ENCODE measurements around the gene SYCE1L. TPM values are rescaled to one million over a fixed set of nuclear protein-coding genes. Genes with fewer than 3 reads are reported as not detected.

Gene SYCE1L
- polyA plus RNA-seq, 1 donor (not counting 4 experiments of a cell fraction or from before 2014, with no cell fraction given) = 0.21 TPM

DNA sequence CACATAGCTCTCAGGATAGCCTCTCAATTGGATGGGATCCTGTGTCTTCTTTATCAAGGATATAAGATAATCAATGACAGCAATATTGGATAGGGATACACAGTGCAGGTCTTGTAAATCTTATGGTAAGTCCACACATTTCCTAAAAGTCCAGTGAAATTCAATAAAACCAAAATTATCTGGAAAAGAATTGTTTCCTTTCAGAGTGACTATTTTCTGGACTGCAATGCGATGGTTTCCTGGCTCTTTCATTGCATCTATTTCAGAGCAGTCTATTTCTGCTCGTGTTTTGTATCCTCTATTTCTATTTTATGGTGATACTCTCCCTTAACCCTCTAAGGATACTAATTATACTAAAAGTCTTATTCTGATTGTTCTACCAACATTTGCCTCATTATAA lies 32.5 kb upstream of the SYCE1L start:
- no peak overlapping the region for H3K4me2 ChIP-seq (ENCODE audit: control insufficient read depth, extremely low read depth, insufficient read depth, low read depth, low read length)
- H2AFZ ChIP-seq (ENCODE audit: control insufficient read depth, low read length) = no peak overlapping the region
- no peak for FAIRE-seq
- H3K9ac ChIP-seq (ENCODE audit: control insufficient read depth, extremely low read depth, insufficient read depth, low read length) = no peak overlapping the region
- dilution Hi-C loops (cut with MboI; ENCODE audit: extremely low pct_ligation_motif_present, low sequenced_read_pairs) = loop anchor here (25.0 kb wide), 1 partner anchor 1379 kb away; no protein-coding TSS in a partner anchor
- no peak for DNase-seq (ENCODE audit: low read depth, low spot score)
- no peaks in the 10 kb centered on the region for H4K20me1 ChIP-seq (ENCODE audit: control insufficient read depth, extremely low read depth, insufficient read depth, low read length)
- H3K36me3 ChIP-seq (ENCODE audit: control insufficient read depth in 2 of 2, extremely low read depth in 1 of 2, insufficient read depth in 2 of 2, low read length in 2 of 2) = no peaks in the 10 kb centered on the region
- no peak for TF ChIP-seq EZH2 (IDR thresholded peaks at IDR 0.05; ENCODE audit: low read length)
- no peak for TF ChIP-seq CTCF (optimal IDR thresholded peaks at IDR 0.05 in 1 of 3, IDR thresholded peaks at IDR 0.05 in 1 of 3, conservative IDR thresholded peaks at IDR 0.05 in 1 of 3; ENCODE audit: extremely low read depth in 1 of 3, insufficient read depth in 2 of 3, low read length in 3 of 3)
- no peaks in the 10 kb centered on the region for H3K9me3 ChIP-seq (ENCODE audit: control insufficient read depth, low read depth, low read length)
- no peaks in the 10 kb centered on the region for H3K79me2 ChIP-seq (ENCODE audit: control insufficient read depth, insufficient read depth, low read length)
- H3K9me1 ChIP-seq (ENCODE audit: control insufficient read depth, extremely low read depth, insufficient read depth, low read length) = no peaks in the 10 kb centered on the region
- no peak overlapping the region for H3K27ac ChIP-seq (ENCODE audit: control insufficient read depth, insufficient read depth, low read length)
- no peaks in the 10 kb centered on the region for H3K4me1 ChIP-seq (ENCODE audit: control insufficient read depth, extremely low read depth, insufficient read depth, low read length)
- H3K4me3 ChIP-seq (ENCODE audit: control insufficient read depth in 2 of 3, extremely low read depth in 1 of 3, insufficient read depth in 2 of 3, low read depth in 1 of 3, low read length in 3 of 3) = no peak overlapping the region
- no peaks in the 10 kb centered on the region for H3K27me3 ChIP-seq (ENCODE audit: control insufficient read depth, extremely low read depth, insufficient read depth, low read length)

- dilution Hi-C loops (cut with MboI; ENCODE audit: extremely low pct_ligation_motif_present, low sequenced_read_pairs) = loop anchor here (25.0 kb wide), 1 partner anchor 1382 kb away; no protein-coding TSS in a partner anchor
Measured at GRCh38 chr16:77168901-77169300, 30.3 kb upstream of the SYCE1L start.

More at GRCh38 chr16:77168901-77169300, 30.3 kb upstream of the SYCE1L start:
- no peak overlapping the region for H3K9ac ChIP-seq (ENCODE audit: control insufficient read depth, extremely low read depth, insufficient read depth, low read length)
- H3K79me2 ChIP-seq (ENCODE audit: control insufficient read depth, insufficient read depth, low read length) = no peaks in the 10 kb centered on the region
- H3K4me2 ChIP-seq (ENCODE audit: control insufficient read depth, extremely low read depth, insufficient read depth, low read depth, low read length) = no peak overlapping the region
- H3K9me3 ChIP-seq (ENCODE audit: control insufficient read depth, low read depth, low read length) = no peaks in the 10 kb centered on the region
- TF ChIP-seq EZH2 (IDR thresholded peaks at IDR 0.05; ENCODE audit: low read length) (no peak), CTCF (optimal IDR thresholded peaks at IDR 0.05 in 1 of 3, IDR thresholded peaks at IDR 0.05 in 1 of 3, conservative IDR thresholded peaks at IDR 0.05 in 1 of 3; ENCODE audit: extremely low read depth in 1 of 3, insufficient read depth in 2 of 3, low read length in 3 of 3) (no peak)
- no peak overlapping the region for H3K27ac ChIP-seq (ENCODE audit: control insufficient read depth, insufficient read depth, low read length)
- H2AFZ ChIP-seq (ENCODE audit: control insufficient read depth, low read length) = no peak overlapping the region
- H3K4me3 ChIP-seq (ENCODE audit: control insufficient read depth in 2 of 3, extremely low read depth in 1 of 3, insufficient read depth in 2 of 3, low read depth in 1 of 3, low read length in 3 of 3) = no peak overlapping the region
- H3K9me1 ChIP-seq (ENCODE audit: control insufficient read depth, extremely low read depth, insufficient read depth, low read length) = no peaks in the 10 kb centered on the region
- no peaks in the 10 kb centered on the region for H3K36me3 ChIP-seq (ENCODE audit: control insufficient read depth in 2 of 2, extremely low read depth in 1 of 2, insufficient read depth in 2 of 2, low read length in 2 of 2)
- H3K27me3 ChIP-seq (ENCODE audit: control insufficient read depth, extremely low read depth, insufficient read depth, low read length) = no peaks in the 10 kb centered on the region
- FAIRE-seq = no peak
- H4K20me1 ChIP-seq (ENCODE audit: control insufficient read depth, extremely low read depth, insufficient read depth, low read length) = no peaks in the 10 kb centered on the region
- H3K4me1 ChIP-seq (ENCODE audit: control insufficient read depth, extremely low read depth, insufficient read depth, low read length) = no peaks in the 10 kb centered on the region
- no peak for DNase-seq (ENCODE audit: low read depth, low spot score)

Measured in keratinocyte (primary cell).